ENCODE data around the gene TINAGL1. TPM values are rescaled to one million over a fixed set of nuclear protein-coding genes. Genes with fewer than 3 reads are reported as not detected.

Gene TINAGL1
- polyA plus RNA-seq, 2 of the 4 experiments (the other 2 are of a cell fraction): 0.22 to 0.88 TPM

- TF ChIP-seq FOSL2 (IDR thresholded peaks at IDR 0.05) (no peak), FOSL2 (CRISPR knock-in tag; IDR thresholded peaks at IDR 0.05) (no peak), SMC3 (IDR thresholded peaks at IDR 0.05) (no peak), RCOR1 (IDR thresholded peaks at IDR 0.05; ENCODE audit: low read depth, low read length) (no peak), CTCF (IDR thresholded peaks at IDR 0.05) (no peak), HOXB5 (CRISPR knock-in tag; IDR thresholded peaks at IDR 0.05) (no peak), ELK1 (IDR thresholded peaks at IDR 0.05; ENCODE audit: low read depth, low read length) (no peak), JUNB (IDR thresholded peaks at IDR 0.05) (no peak)
These were observed 15.2 kb downstream of the TINAGL1 start (continued) for GRCh38 chr1:31591425-31592093.

GRCh38 chr1:31592132-31592531, 15.8 kb downstream of the TINAGL1 start:
- Histone ChIP-seq H3K9me3 (no peaks in the 10 kb centered on the region), H3K4me3 (no peak overlapping the region), H3K27ac (peak overlapping the region in 1 of 2 experiments; percentile 58; a peak in 3 of 6 replicates), H3K4me2 (peak overlapping the region; percentile 42; the same call in 1 of the 3 replicates), H3K4me1 (peaks cover 21% of the 10 kb centered on the region)
- ChIA-PET CTCF (interaction anchor here (1.1 to 15.8 kb wide), 9 partner anchors 11 to 199 kb away, joined by 3 to 252 read pairs (median 6); partner anchors contain the start of gene TINAGL1), POLR2A (no interaction called here)
- TF ChIP-seq CBX8 (IDR thresholded peaks at IDR 0.05) (no peak), JUN (IDR thresholded peaks at IDR 0.05) (no peak), RAD21 (conservative IDR thresholded peaks at IDR 0.05 in 1 of 2, IDR thresholded peaks at IDR 0.05 in 1 of 2) (no peak), CBX2 (IDR thresholded peaks at IDR 0.05; ENCODE audit: borderline replicate concordance, low read depth) (no peak), MAFK (IDR thresholded peaks at IDR 0.05; ENCODE audit: partially characterized antibody) (no peak), FOSB (CRISPR knock-in tag; IDR thresholded peaks at IDR 0.05) (no peak), ZC3H11A (IDR thresholded peaks at IDR 0.05) (no peak), CHD4 (IDR thresholded peaks at IDR 0.05; ENCODE audit: borderline replicate concordance) (no peak), JUNB (IDR thresholded peaks at IDR 0.05) (no peak)
- no peak for FAIRE-seq
- no peak; a peak in 1 of 6 replicates for ATAC-seq
- no peak for DNase-seq (ENCODE audit: low read depth in 1 of 2, low spot score in 1 of 2)

- Histone ChIP-seq H3K27ac (no peak overlapping the region), H3K4me1 (peaks cover 12% of the 10 kb centered on the region; the same call in 2 of the 3 replicates), H3K9me3 (no peaks in the 10 kb centered on the region), H3K4me3 (no peak overlapping the region), H3K4me2 (no peak overlapping the region)
- POLR2A ChIA-PET: no interaction called here
- ATAC-seq (peak in 1 of 2 experiments; percentile 16; a peak in 2 of 6 replicates), DNase-seq (ENCODE audit: low read depth in 1 of 2, low spot score in 1 of 2) (no peak), FAIRE-seq (no peak)
- WGBS (ENCODE audit: missing lambda C conversion rate): 63% methylated on average over 5 of the region's 5 CpGs
- CTCF ChIA-PET: interaction anchor here (0.8 to 15.8 kb wide), 13 partner anchors 8 to 199 kb away, joined by 3 to 252 read pairs (median 4); partner anchors contain the start of gene TINAGL1
- TF ChIP-seq CHD2 (IDR thresholded peaks at IDR 0.05; ENCODE audit: low read length, partially characterized antibody) (no peak), GATA3 (IDR thresholded peaks at IDR 0.05; ENCODE audit: borderline replicate concordance) (no peak), TFCP2L1 (CRISPR knock-in tag; IDR thresholded peaks at IDR 0.05) (no peak)
These were observed 16.9 kb downstream of the TINAGL1 start for GRCh38 chr1:31593136-31593665.
